Non-pigmented ciliary epithelial cell (primary cell): ENCODE measurements around the gene SRPK2.
"Not testable (repeated sequence)": the region's sequence is repeated elsewhere in the genome, so short reads cannot be mapped to it uniquely, and the experiment has no call there.

Experiments used
- DNase-seq: peaks from one replicate; pipeline ENCODE4 v3.0.0-alpha.2; 2010; ENCODE audit warnings: low read depth

The SRPK2 gene

GRCh38 chr7:105339404-105340323, 49.1 kb downstream of the SRPK2 start:
- DNase-seq: no peak

- no peak for DNase-seq
Measured at GRCh38 chr7:105337529-105337928, 51.2 kb downstream of the SRPK2 start.

- DNase-seq: no peak
Measured at GRCh38 chr7:105336009-105336408, 52.7 kb downstream of the SRPK2 start.

GRCh38 chr7:105332661-105333060, 56.1 kb downstream of the SRPK2 start:
- not testable (repeated sequence) for DNase-seq

GRCh38 chr7:105330526-105330925, 58.2 kb downstream of the SRPK2 start:
- no peak for DNase-seq

- DNase-seq: no peak
Measured at GRCh38 chr7:105327201-105327600, 61.5 kb downstream of the SRPK2 start.

- DNase-seq: no peak
Measured at GRCh38 chr7:105325216-105325904, 63.4 kb downstream of the SRPK2 start.

- not testable (repeated sequence) for DNase-seq
Measured at GRCh38 chr7:105324606-105325005, 64.1 kb downstream of the SRPK2 start.

GRCh38 chr7:105323366-105323765, 65.4 kb downstream of the SRPK2 start:
- no peak for DNase-seq

GRCh38 chr7:105322655-105323277, 66.0 kb downstream of the SRPK2 start:
- no peak for DNase-seq

GRCh38 chr7:105321754-105322455, 66.8 kb downstream of the SRPK2 start:
- DNase-seq: no peak

GRCh38 chr7:105320896-105321295, 67.8 kb downstream of the SRPK2 start:
- DNase-seq: no peak

- DNase-seq: no peak
Measured at GRCh38 chr7:105319578-105319977, 69.1 kb downstream of the SRPK2 start.

- no peak for DNase-seq
Measured at GRCh38 chr7:105316578-105317344, 72.0 kb downstream of the SRPK2 start.

- no peak for DNase-seq
Measured at GRCh38 chr7:105315357-105315756, 73.4 kb downstream of the SRPK2 start.

- no peak for DNase-seq
Measured at GRCh38 chr7:105309235-105310169, 79.2 kb downstream of the SRPK2 start.

GRCh38 chr7:105307163-105307672, 81.5 kb downstream of the SRPK2 start:
- DNase-seq: no peak

- DNase-seq: no peak
Measured at GRCh38 chr7:105306298-105306748, 82.4 kb downstream of the SRPK2 start.

- DNase-seq: no peak
Measured at GRCh38 chr7:105305633-105306032, 83.1 kb downstream of the SRPK2 start.
